Prostate gland (tissue), 2 donors: Measurements from ENCODE around the gene COL12A1. TPM values are rescaled to one million over a fixed set of nuclear protein-coding genes. Genes with fewer than 3 reads are reported as not detected.

ENCODE experiments used
- DNase-seq: peaks from one replicate; pipeline ENCODE4 v3.0.0-alpha.2; 2019; ENCODE audit warnings: low spot score
- H3K27ac ChIP-seq, 2 donors: fragments of 200-600 bp; sonication (generic); 2 replicates each; pipeline ENCODE4 v1.5.1; 2017 to 2019
- H3K27me3 ChIP-seq: fragments of 200-600 bp; sonication (generic); replicated peaks from 2 replicates; pipeline ENCODE4 v1.5.1; 2019; ENCODE audit not compliant: insufficient read depth
- H3K36me3 ChIP-seq, 2 donors: fragments of 200-600 bp; sonication (generic); 1 replicate in 1 of 2; 2 replicates in 1 of 2; pipeline versions ENCODE4 v1.5.1 to v1.8.1; 2017 to 2019
- H3K4me1 ChIP-seq: fragments of 200-600 bp; sonication (generic); replicated peaks from 2 replicates; pipeline ENCODE4 v1.5.1; 2019
- H3K4me3 ChIP-seq, 2 donors: fragments of 200-600 bp; sonication (generic); 2 replicates each; pipeline ENCODE4 v1.5.1; 2017 to 2019
- H3K9me3 ChIP-seq: fragments of 200-600 bp; sonication (generic); 2 replicates; pipeline ENCODE4 v1.5.1; 2017
- CTCF ChIP-seq, 4 experiments: fragments of 200-600 bp in 2 of 4; fragments of 450-650 bp in 2 of 4; sonication (generic) in 2 of 4; IDR thresholded peaks; 1 replicate in 3 of 4; 2 replicates in 1 of 4; pipeline ENCODE4 v1.5.1; 2016 to 2019; ENCODE audit warnings: antibody characterized with exemption in 4 of 4, mild to moderate bottlenecking in 2 of 4, moderate library complexity in 2 of 4
- POLR2A ChIP-seq: fragments of 450-650 bp; IDR thresholded peaks from one replicate; pipeline ENCODE4 v1.6.1; 2016; ENCODE audit warnings: antibody characterized with exemption, mild to moderate bottlenecking
- POLR2AphosphoS5 ChIP-seq: sonication (generic); formaldehyde crosslinking; IDR thresholded peaks from one replicate; pipeline ENCODE4 v1.6.1; 2017; ENCODE audit warnings: antibody characterized with exemption
- WGBS: methylation state at CpG from one replicate; pipeline ENCODE4 v1.1.5; 2018; 5-methylcytosine and 5-hydroxymethylcytosine counted together
- intact Hi-C: fragments of 100-400 bp; cut with DNase I; formaldehyde crosslinking; loops from one replicate; pipeline ENCODE4 v1.14.2; 2022
- total RNA-seq, 2 donors: library from RNA; depleted of rRNA; stranded (reverse); fragments of >200 nt; gene quantifications; one replicate each; pipeline ENCODE4 v1.1.0, GENCODE V29; 2016

COL12A1 gene
- total RNA-seq, 2 donors from 2014 or later, result 8.6 to 40.6 TPM

GRCh38 chr6:75149240-75149639, 56.6 kb downstream of the COL12A1 start:
- 77% methylated on average over 1 of the region's 1 CpG for WGBS
- no peaks in the 10 kb centered on the region for H3K4me1 ChIP-seq
- no peaks in the 10 kb centered on the region for H3K27me3 ChIP-seq
- TF ChIP-seq CTCF (IDR thresholded peaks at IDR 0.05) (no peak), POLR2AphosphoS5 (no peak), POLR2A (no peak)
- H3K27ac ChIP-seq, result no peak overlapping the region
- no peak overlapping the region for H3K4me3 ChIP-seq
- no peaks in the 10 kb centered on the region for H3K36me3 ChIP-seq
- no peak for DNase-seq
- intact Hi-C loops, result no loop called here
- no peaks in the 10 kb centered on the region for H3K9me3 ChIP-seq

- Histone ChIP-seq H3K36me3 (no peaks in the 10 kb centered on the region), H3K27ac (no peak overlapping the region), H3K27me3 (no peaks in the 10 kb centered on the region), H3K4me1 (no peaks in the 10 kb centered on the region), H3K9me3 (no peaks in the 10 kb centered on the region), H3K4me3 (no peak overlapping the region)
- intact Hi-C loops, result no loop called here
- WGBS, result 69% methylated on average over 2 of the region's 2 CpGs
- no peak for TF ChIP-seq POLR2A
- no peak for TF ChIP-seq CTCF (IDR thresholded peaks at IDR 0.05)
- TF ChIP-seq POLR2AphosphoS5, result no peak
- no peak for DNase-seq
Observed at GRCh38 chr6:75147512-75147911, 58.3 kb downstream of the COL12A1 start.

- DNase-seq, result no peak
- intact Hi-C loops, result no loop called here
- Histone ChIP-seq H3K4me3 (no peak overlapping the region), H3K27ac (no peak overlapping the region), H3K4me1 (no peaks in the 10 kb centered on the region), H3K36me3 (no peaks in the 10 kb centered on the region), H3K27me3 (no peaks in the 10 kb centered on the region), H3K9me3 (no peaks in the 10 kb centered on the region)
- WGBS, result 100% methylated on average over 1 of the region's 1 CpG
- TF ChIP-seq POLR2A (no peak), POLR2AphosphoS5 (no peak), CTCF (IDR thresholded peaks at IDR 0.05) (no peak)
Observed at GRCh38 chr6:75145976-75146375, 59.9 kb downstream of the COL12A1 start.

GRCh38 chr6:75145211-75145610, 60.6 kb downstream of the COL12A1 start:
- H3K4me1 ChIP-seq, result no peaks in the 10 kb centered on the region
- H3K27me3 ChIP-seq, result no peaks in the 10 kb centered on the region
- H3K36me3 ChIP-seq, result no peaks in the 10 kb centered on the region
- WGBS, result 93% methylated on average over 4 of the region's 4 CpGs
- intact Hi-C loops, result no loop called here
- no peak overlapping the region for H3K4me3 ChIP-seq
- no peak overlapping the region for H3K27ac ChIP-seq
- no peak for DNase-seq
- TF ChIP-seq POLR2AphosphoS5, result no peak
- TF ChIP-seq CTCF (IDR thresholded peaks at IDR 0.05), result no peak
- no peak for TF ChIP-seq POLR2A
- no peaks in the 10 kb centered on the region for H3K9me3 ChIP-seq

- Histone ChIP-seq H3K4me1 (no peaks in the 10 kb centered on the region), H3K9me3 (no peaks in the 10 kb centered on the region), H3K36me3 (no peaks in the 10 kb centered on the region), H3K4me3 (no peak overlapping the region), H3K27ac (no peak overlapping the region), H3K27me3 (no peaks in the 10 kb centered on the region)
- TF ChIP-seq CTCF (IDR thresholded peaks at IDR 0.05) (no peak), POLR2AphosphoS5 (no peak), POLR2A (no peak)
- 76% methylated on average over 1 of the region's 1 CpG for WGBS
- DNase-seq, result no peak
- intact Hi-C loops, result no loop called here
Observed at GRCh38 chr6:75144386-75144785, 61.5 kb downstream of the COL12A1 start.
